Myocyte (in vitro differentiated cells): ENCODE data around the gene MAGEA1. TPM values are rescaled to one million over a fixed set of nuclear protein-coding genes. Genes with fewer than 3 reads are reported as not detected.

Source experiments
- total RNA-seq: library from RNA; depleted of rRNA; stranded (reverse); fragments of >200 nt; gene quantifications from 2 replicates; pipeline ENCODE4 v1.2.3, GENCODE V29; 2014

Gene MAGEA1
- total RNA-seq, 1 donor from 2014 or later = not detected

Other genes starting within 250 kb of the MAGEA1 start
- gene PNMA5, start 185.2 kb upstream of the MAGEA1 start, total RNA-seq = not detected in 2 replicates
- 0.19 TPM in 1 of 2 replicates, not detected in the other for gene PNMA3, start 122.8 kb upstream of the MAGEA1 start, total RNA-seq
- gene PNMA6A, start 106.8 kb upstream of the MAGEA1 start, total RNA-seq = 0.21 and 0.35 TPM in 2 replicates
- gene PNMA6F, start 142.5 kb downstream of the MAGEA1 start, total RNA-seq = not detected in 2 replicates
- 8.4 and 9.7 TPM in 2 replicates for gene ZNF275, start 154.9 kb downstream of the MAGEA1 start, total RNA-seq
- gene PNMA6E, start 222.1 kb downstream of the MAGEA1 start, total RNA-seq = not detected in 2 replicates
- gene ZFP92, start 232.2 kb downstream of the MAGEA1 start, total RNA-seq = 0.05 TPM in 1 of 2 replicates, not detected in the other